ENCODE data around the gene SERPINB7.

The SERPINB7 gene

GRCh38 chr18:63783394-63783793 is 8.2 kb downstream of the SERPINB7 start:
- H3K4me3 ChIP-seq (ENCODE audit: low read depth, low read length) = no peak overlapping the region
- DNase-seq (ENCODE audit: low read depth) = no peak

- no peak for DNase-seq (ENCODE audit: low read depth)
- no peak overlapping the region for H3K4me3 ChIP-seq (ENCODE audit: low read depth, low read length)
Observed at GRCh38 chr18:63784787-63785452, 9.7 kb downstream of the SERPINB7 start.

- DNase-seq (ENCODE audit: low read depth) = no peak
Observed at GRCh38 chr18:63787673-63788072, 12.5 kb downstream of the SERPINB7 start.

GRCh38 chr18:63788447-63789096 is 13.4 kb downstream of the SERPINB7 start:
- no peak overlapping the region for H3K4me3 ChIP-seq (ENCODE audit: low read depth, low read length)
- DNase-seq (ENCODE audit: low read depth) = peak; percentile 80

More at GRCh38 chr18:63787673-63788072, 12.5 kb downstream of the SERPINB7 start:
- no peak overlapping the region for H3K4me3 ChIP-seq (ENCODE audit: low read depth, low read length)

- DNase-seq (ENCODE audit: low read depth) = no peak
- no peak overlapping the region for H3K4me3 ChIP-seq (ENCODE audit: low read depth, low read length)
Observed at GRCh38 chr18:63789327-63789726, 14.1 kb downstream of the SERPINB7 start.

- no peak for DNase-seq (ENCODE audit: low read depth)
- H3K4me3 ChIP-seq (ENCODE audit: low read depth, low read length) = no peak overlapping the region
Observed at GRCh38 chr18:63795606-63796005, 20.4 kb downstream of the SERPINB7 start.

DNA sequence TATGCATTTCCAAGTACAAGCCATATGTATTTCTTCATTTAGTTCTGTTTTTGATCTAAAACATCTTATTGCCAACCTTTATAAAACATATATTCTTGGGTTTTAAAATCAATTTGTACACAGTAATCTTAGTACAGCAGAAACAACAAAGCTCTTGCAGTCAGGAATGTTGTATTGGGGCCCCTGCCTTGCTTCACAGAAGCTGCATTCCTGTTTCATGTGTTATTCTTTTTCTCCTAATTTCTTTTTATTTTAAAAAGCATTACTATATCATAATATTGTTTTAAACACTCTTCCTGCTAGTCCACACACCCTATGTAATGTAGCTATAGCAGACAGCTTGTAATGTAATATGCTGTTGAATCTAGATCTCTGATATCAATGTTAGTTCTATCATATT is 24.0 kb downstream of the SERPINB7 start:
- DNase-seq (ENCODE audit: low read depth) = no peak

DNA sequence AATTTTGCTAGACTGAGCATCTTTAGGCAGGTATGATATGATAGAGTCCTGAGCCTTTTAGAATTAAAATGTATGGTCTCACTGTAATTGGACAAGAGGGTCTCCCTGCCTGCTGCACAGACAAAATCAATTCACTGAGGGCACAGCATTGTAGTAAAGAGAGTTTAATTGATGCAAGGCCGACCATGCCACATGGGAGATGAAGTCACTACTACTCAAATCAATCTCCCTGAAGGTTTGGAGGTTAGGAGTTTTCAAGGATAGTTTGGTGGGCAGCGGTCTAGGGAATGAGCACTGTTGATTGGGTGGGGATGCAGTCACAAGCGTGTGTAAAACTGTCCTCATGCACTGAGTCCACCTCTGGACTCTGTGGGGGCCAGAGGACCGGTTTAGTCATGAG is 26.1 kb downstream of the SERPINB7 start:
- no peak for DNase-seq (ENCODE audit: low read depth)
- no peak overlapping the region for H3K4me3 ChIP-seq (ENCODE audit: low read depth, low read length)

More for the DNA sequence above, 24.0 kb downstream of the SERPINB7 start:
- H3K4me3 ChIP-seq (ENCODE audit: low read depth, low read length) = no peak overlapping the region

- no peak overlapping the region for H3K4me3 ChIP-seq (ENCODE audit: low read depth, low read length)
- no peak for DNase-seq (ENCODE audit: low read depth)
Observed at GRCh38 chr18:63808125-63808524, 32.9 kb downstream of the SERPINB7 start.

- H3K4me3 ChIP-seq (ENCODE audit: low read depth, low read length) = no peak overlapping the region
- DNase-seq (ENCODE audit: low read depth) = peak; percentile 48
Observed at GRCh38 chr18:63817441-63818051, 42.3 kb downstream of the SERPINB7 start.

DNA sequence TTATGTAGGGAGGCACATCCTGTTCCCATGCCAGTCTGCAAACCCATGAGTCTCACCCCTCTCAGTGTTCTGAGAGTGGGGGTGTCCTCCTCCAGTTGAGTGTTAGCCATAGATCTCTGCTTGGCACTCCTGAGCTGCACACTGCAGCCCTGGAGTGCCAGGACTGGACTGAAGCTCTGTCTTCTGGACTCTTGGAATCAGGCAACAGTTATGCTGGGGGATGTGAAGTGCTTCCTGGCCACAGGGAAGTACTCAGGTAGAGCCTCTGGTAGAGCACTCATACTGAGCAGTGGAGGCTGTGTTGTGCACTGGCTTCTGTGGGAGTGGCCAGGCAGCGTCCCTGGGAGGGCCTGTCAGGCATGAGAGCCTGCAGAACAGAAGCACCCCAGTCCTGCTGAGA is 43.0 kb downstream of the SERPINB7 start:
- DNase-seq (ENCODE audit: low read depth) = no peak
- no peak overlapping the region for H3K4me3 ChIP-seq (ENCODE audit: low read depth, low read length)

- H3K4me3 ChIP-seq (ENCODE audit: low read depth, low read length) = no peak overlapping the region
- DNase-seq (ENCODE audit: low read depth) = no peak
Observed at GRCh38 chr18:63819786-63820185, 44.6 kb downstream of the SERPINB7 start.

DNA sequence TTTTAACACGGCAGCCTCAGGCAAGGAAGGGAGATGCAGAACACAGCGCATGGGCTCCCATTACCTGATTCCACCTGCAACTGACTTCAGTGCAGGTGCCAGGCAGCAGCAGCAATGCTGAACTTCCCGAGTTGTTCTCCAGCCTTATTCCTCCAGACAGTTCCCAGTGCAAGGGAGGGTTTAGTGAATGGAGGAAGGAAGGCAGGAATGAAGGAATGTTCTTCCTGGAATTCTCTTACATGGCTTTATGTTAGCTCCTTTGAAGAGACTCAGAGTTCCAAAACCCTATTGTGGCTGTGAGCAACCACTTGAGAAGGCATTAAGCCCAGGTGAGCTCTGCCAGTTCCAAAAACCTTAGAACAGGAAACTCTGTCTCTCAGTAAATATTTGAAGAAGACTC is 45.5 kb downstream of the SERPINB7 start:
- no peak overlapping the region for H3K4me3 ChIP-seq (ENCODE audit: low read depth, low read length)
- no peak for DNase-seq (ENCODE audit: low read depth)

GRCh38 chr18:63823516-63824219 is 48.5 kb downstream of the SERPINB7 start:
- peak; percentile 39 for DNase-seq (ENCODE audit: low read depth)
- H3K4me3 ChIP-seq (ENCODE audit: low read depth, low read length) = no peak overlapping the region

- DNase-seq (ENCODE audit: low read depth) = no peak
- H3K4me3 ChIP-seq (ENCODE audit: low read depth, low read length) = no peak overlapping the region
Observed at GRCh38 chr18:63824220-63824525, 49.0 kb downstream of the SERPINB7 start.

DNA sequence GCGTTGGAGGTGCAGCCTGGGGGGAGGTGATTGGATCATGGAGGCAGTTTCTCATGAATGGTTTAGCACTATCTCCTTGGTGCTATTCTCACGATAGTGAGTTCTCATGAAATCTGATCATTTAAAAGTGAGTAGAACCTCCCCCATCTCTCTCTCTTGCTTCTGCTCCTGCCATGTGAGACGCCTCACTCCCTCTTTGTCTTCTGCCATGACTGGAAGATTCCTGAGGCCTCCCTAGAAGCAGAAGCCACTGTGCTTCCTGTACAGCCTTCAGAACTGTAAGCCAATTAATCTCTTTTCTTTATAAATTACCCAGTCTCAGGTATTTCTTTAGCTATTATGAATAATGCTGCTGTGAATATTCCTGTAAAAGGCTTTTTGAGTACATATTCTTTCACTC is 52.9 kb downstream of the SERPINB7 start:
- H3K4me3 ChIP-seq (ENCODE audit: low read depth, low read length) = no peak overlapping the region
- no peak for DNase-seq (ENCODE audit: low read depth)

GRCh38 chr18:63828656-63829055 is 53.4 kb downstream of the SERPINB7 start:
- no peak overlapping the region for H3K4me3 ChIP-seq (ENCODE audit: low read depth, low read length)
- no peak for DNase-seq (ENCODE audit: low read depth)

- DNase-seq (ENCODE audit: low read depth) = no peak
- H3K4me3 ChIP-seq (ENCODE audit: low read depth, low read length) = no peak overlapping the region
Observed at GRCh38 chr18:63829886-63830285, 54.7 kb downstream of the SERPINB7 start.

DNA sequence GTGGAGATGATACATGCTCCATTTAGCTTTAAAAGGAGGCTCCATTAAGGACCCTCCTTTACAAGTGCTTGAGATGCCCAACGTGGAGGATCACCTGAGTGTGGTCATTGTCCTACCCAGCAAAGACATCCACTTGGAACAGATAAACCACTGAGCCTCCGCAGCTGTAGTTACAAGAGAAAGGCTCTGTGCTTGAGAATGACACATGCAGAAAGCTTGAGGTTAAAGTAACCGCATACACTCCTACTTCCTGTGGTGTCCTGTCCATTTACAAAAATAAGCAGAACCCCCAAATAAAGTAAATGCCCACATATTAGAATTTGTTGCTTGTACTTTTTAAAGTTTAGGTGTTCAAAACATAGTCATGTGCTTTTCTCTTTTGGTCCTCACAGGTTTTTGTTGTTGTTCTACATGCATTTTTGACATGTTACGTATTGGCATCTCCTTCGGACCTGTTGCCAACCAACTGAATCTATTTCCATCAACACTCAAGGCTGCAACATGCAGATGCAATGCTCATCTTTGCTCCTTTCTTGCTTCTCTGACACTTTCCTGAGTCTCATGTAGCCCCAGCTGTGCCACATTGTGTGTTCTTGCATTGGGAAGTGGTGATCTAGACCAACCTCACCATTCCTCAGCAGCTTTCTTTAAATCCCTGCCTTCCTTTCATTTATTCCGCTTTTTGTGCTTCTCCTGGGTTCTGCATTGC is 56.0 kb downstream of the SERPINB7 start:
- no peak overlapping the region for H3K4me3 ChIP-seq (ENCODE audit: low read depth, low read length)
- DNase-seq (ENCODE audit: low read depth) = no peak

DNA sequence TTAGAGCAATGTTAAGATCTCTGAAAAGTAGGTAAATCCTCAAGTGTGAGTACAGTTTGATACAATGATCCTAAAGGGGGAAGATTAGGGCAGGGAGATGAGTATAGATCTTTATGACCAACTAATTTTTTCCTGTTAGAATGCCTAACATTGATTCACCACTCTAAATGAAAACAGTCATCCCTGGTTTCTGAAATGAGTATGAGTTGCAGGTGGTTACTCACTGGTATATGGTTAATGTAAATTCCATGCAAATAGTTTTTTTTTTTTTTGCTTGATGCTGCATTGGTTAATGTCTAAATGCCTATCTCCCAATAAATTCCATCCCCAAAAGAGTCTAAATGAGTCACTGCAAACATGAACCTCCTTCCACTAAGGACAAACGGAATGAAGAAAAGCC is 57.3 kb downstream of the SERPINB7 start:
- DNase-seq (ENCODE audit: low read depth) = no peak

More for the DNA sequence above, 57.3 kb downstream of the SERPINB7 start:
- H3K4me3 ChIP-seq (ENCODE audit: low read depth, low read length) = no peak overlapping the region
